ENCODE results near the gene PKD1L1.

The PKD1L1 gene

DNA sequence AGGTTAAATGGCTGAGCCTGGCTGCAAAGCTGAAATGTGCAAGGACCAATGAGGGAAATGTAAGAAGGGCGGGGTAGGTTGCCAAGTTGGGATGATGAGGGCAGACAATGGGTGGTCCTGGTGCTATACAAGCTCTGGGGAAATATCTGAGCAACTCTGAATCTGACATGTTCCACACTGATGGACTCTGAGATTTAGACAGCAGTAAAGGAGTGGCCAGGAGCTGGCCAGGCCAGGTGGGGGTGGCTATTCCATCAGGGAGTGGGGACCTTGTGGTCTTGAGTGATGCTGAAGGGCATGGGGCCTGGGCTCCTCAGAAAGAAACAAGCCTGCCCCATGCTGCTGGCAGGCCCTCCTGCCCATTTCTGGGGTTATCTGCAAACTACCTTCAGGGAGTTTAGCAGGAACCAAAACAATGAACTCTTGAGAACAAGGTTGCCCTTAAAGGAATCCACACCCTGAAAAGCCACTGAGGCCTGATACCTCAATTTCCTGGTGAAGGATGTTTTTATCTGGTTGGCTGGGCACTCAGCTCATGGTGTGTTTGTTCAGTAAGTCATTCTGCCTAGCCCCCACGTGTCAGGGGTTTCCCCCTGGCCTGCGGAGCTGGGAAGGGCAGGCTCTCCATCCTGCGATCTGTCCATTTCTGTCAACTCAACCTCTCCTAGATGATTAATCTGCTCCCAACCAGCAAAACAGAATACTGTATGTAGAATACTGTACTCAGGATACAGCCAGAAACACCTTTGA lies 223.1 kb downstream of the PKD1L1 start:
- DNase-seq: no peak

Measured in activated CD4-positive, alpha-beta T cell treated with anti-CD3 and anti-CD28 coated beads for 48 hours (primary cell).